Sciatic nerve (tissue), 2 donors: Measurements from ENCODE around the gene VDR. TPM values are rescaled to one million over a fixed set of nuclear protein-coding genes. Genes with fewer than 3 reads are reported as not detected.

Source experiments
- ATAC-seq: fragments of 200-7000 bp; cut with Tn5 transposase; one replicate; pipeline ENCODE4 v1.9.1; 2020; ENCODE audit warnings: mild to moderate bottlenecking, moderate library complexity
- DNase-seq: peaks from one replicate; pipeline ENCODE4 v3.0.0-alpha.2; 2020; ENCODE audit warnings: low spot score
- intact Hi-C: fragments of 100-400 bp; cut with DNase I; formaldehyde crosslinking; loops from one replicate; pipeline ENCODE4 v1.14.2; 2022
- total RNA-seq: library from RNA; stranded (reverse); fragmentation: NEBNext Ultra II Directional; extraction: Animal tissue kit (Norgen Biotek cat#: 25700); gene quantifications from one replicate; pipeline ENCODE4 v1.2.1, GENCODE V29; 2021
- donor health status: DM: no; HTN: no; CAD: no.
- donor health status: DM: no; HTN: no; CAD: no.

VDR gene
- total RNA-seq, 1 donor from 2014 or later, result 1.9 TPM

GRCh38 chr12:47900131-47901062, 4.4 kb downstream of the VDR start:
- ATAC-seq (no peak), DNase-seq (no peak)
- intact Hi-C loops, result no loop called here

- intact Hi-C loops, result no loop called here
- DNase-seq, result no peak
Observed at GRCh38 chr12:47899466-47899865, 5.3 kb downstream of the VDR start.

GRCh38 chr12:47896633-47897032, 8.2 kb downstream of the VDR start:
- ATAC-seq (no peak), DNase-seq (no peak)
- intact Hi-C loops, result no loop called here

More at GRCh38 chr12:47899466-47899865, 5.3 kb downstream of the VDR start:
- no peak for ATAC-seq

- DNase-seq, result no peak
- intact Hi-C loops, result no loop called here
- ATAC-seq, result no peak
Observed at GRCh38 chr12:47896022-47896421, 8.8 kb downstream of the VDR start.

GRCh38 chr12:47894652-47895051, 10.1 kb downstream of the VDR start:
- intact Hi-C loops, result no loop called here
- ATAC-seq, result no peak
- no peak for DNase-seq

GRCh38 chr12:47894068-47894467, 10.7 kb downstream of the VDR start:
- intact Hi-C loops, result no loop called here
- no peak for DNase-seq
- ATAC-seq, result no peak

GRCh38 chr12:47892819-47893218, 12.0 kb downstream of the VDR start:
- DNase-seq, result no peak
- ATAC-seq, result peak; percentile 21
- intact Hi-C loops, result no loop called here

- ATAC-seq, result peak; percentile 16
- intact Hi-C loops, result no loop called here
- DNase-seq, result no peak
Observed at GRCh38 chr12:47891356-47891755, 13.4 kb downstream of the VDR start.

- DNase-seq (no peak), ATAC-seq (peak; percentile 11)
- intact Hi-C loops, result no loop called here
Observed at GRCh38 chr12:47889040-47889439, 15.8 kb downstream of the VDR start.

- no peak for ATAC-seq
- intact Hi-C loops, result no loop called here
- DNase-seq, result no peak
Observed at GRCh38 chr12:47888153-47888819, 16.5 kb downstream of the VDR start.

GRCh38 chr12:47887529-47887928, 17.3 kb downstream of the VDR start:
- DNase-seq (no peak), ATAC-seq (no peak)
- intact Hi-C loops, result no loop called here

GRCh38 chr12:47886510-47887240, 18.1 kb downstream of the VDR start:
- no peak for ATAC-seq
- intact Hi-C loops, result no loop called here
- no peak for DNase-seq

GRCh38 chr12:47885566-47885965, 19.2 kb downstream of the VDR start:
- intact Hi-C loops, result no loop called here
- no peak for ATAC-seq

GRCh38 chr12:47885012-47885501, 19.7 kb downstream of the VDR start:
- ATAC-seq (no peak), DNase-seq (no peak)

More at GRCh38 chr12:47885566-47885965, 19.2 kb downstream of the VDR start:
- DNase-seq, result no peak

GRCh38 chr12:47884501-47884900, 20.3 kb downstream of the VDR start:
- DNase-seq, result no peak
- ATAC-seq, result no peak
- intact Hi-C loops, result no loop called here

More at GRCh38 chr12:47885012-47885501, 19.7 kb downstream of the VDR start:
- intact Hi-C loops, result no loop called here

- intact Hi-C loops, result no loop called here
- DNase-seq, result no peak
- ATAC-seq, result no peak
Observed at GRCh38 chr12:47883663-47884195, 21.1 kb downstream of the VDR start.

- ATAC-seq (peak; percentile 29), DNase-seq (peak; percentile 80)
- intact Hi-C loops, result no loop called here
Observed at GRCh38 chr12:47882781-47883546, 21.8 kb downstream of the VDR start.

GRCh38 chr12:47881826-47882427, 22.9 kb downstream of the VDR start:
- intact Hi-C loops, result no loop called here
- ATAC-seq, result peak; percentile 95
- no peak for DNase-seq
